ENCODE results near the gene LCE2A. TPM values are rescaled to one million over a fixed set of nuclear protein-coding genes. Genes with fewer than 3 reads are reported as not detected.
"Not testable (repeated sequence)": the region's sequence is repeated elsewhere in the genome, so short reads cannot be mapped to it uniquely, and the experiment has no call there.

The LCE2A gene
- total RNA-seq, 4 donors from 2014 or later: not detected

- H3K27me3 ChIP-seq: no peaks in the 10 kb centered on the region
- 44 to 59% methylated on average over 2 of the region's 2 CpGs for WGBS, 2 donors (ENCODE audit: low coverage in 1 of 2)
- no peak overlapping the region for H3K27ac ChIP-seq
- H3K9me3 ChIP-seq: no peaks in the 10 kb centered on the region
- H3K4me3 ChIP-seq: no peak overlapping the region
- no peak for TF ChIP-seq POLR2AphosphoS5 (IDR thresholded peaks at IDR 0.05)
- no peak for TF ChIP-seq EP300 (IDR thresholded peaks at IDR 0.05)
- TF ChIP-seq POLR2A (IDR thresholded peaks at IDR 0.05): no peak
- TF ChIP-seq CTCF (IDR thresholded peaks at IDR 0.05): no peak
- no peak for ATAC-seq
- no peaks in the 10 kb centered on the region for H3K4me1 ChIP-seq
- no peaks in the 10 kb centered on the region for H3K36me3 ChIP-seq
Observed at GRCh38 chr1:152681616-152682015, 16.5 kb upstream of the LCE2A start.

- Histone ChIP-seq H3K27me3 (no peaks in the 10 kb centered on the region), H3K36me3 (no peaks in the 10 kb centered on the region), H3K4me1 (no peaks in the 10 kb centered on the region), H3K4me3 (no peak overlapping the region), H3K27ac (no peak overlapping the region), H3K9me3 (no peaks in the 10 kb centered on the region)
- ATAC-seq: no peak
- TF ChIP-seq POLR2AphosphoS5 (IDR thresholded peaks at IDR 0.05): no peak
- TF ChIP-seq CTCF (IDR thresholded peaks at IDR 0.05): no peak
- no peak for TF ChIP-seq EP300 (IDR thresholded peaks at IDR 0.05)
- TF ChIP-seq POLR2A (IDR thresholded peaks at IDR 0.05): no peak
Observed at GRCh38 chr1:152683846-152684245, 14.3 kb upstream of the LCE2A start.

GRCh38 chr1:152685823-152686222 lies 12.3 kb upstream of the LCE2A start, which contains the start of gene LCE2B:
Gene LCE2B, plus strand, starts transcription at chr1:152686123. Its CDS starts 721 bp downstream, at chr1:152686844.
- not testable (repeated sequence) for H3K4me3 ChIP-seq, H3K9me3 ChIP-seq, ATAC-seq, H3K27ac ChIP-seq, H3K27me3 ChIP-seq, H3K36me3 ChIP-seq, H3K4me1 ChIP-seq
- no CpG with 5 or more reads among the region's 4 CpGs for WGBS, 2 donors (ENCODE audit: low coverage in 1 of 2)

- ATAC-seq: no peak
- no peaks in the 10 kb centered on the region for H3K4me1 ChIP-seq
- TF ChIP-seq EP300 (IDR thresholded peaks at IDR 0.05) (no peak), POLR2A (IDR thresholded peaks at IDR 0.05) (no peak), CTCF (IDR thresholded peaks at IDR 0.05) (no peak), POLR2AphosphoS5 (IDR thresholded peaks at IDR 0.05) (no peak)
- no peaks in the 10 kb centered on the region for H3K27me3 ChIP-seq
- no peak overlapping the region for H3K4me3 ChIP-seq
- peaks cover 0 to 7% (median 0%) of the 10 kb centered on the region in 3 donors for H3K9me3 ChIP-seq
- H3K36me3 ChIP-seq: no peaks in the 10 kb centered on the region
- 79 to 82% methylated on average over 3 to 4 of the region's 4 CpGs for WGBS, 2 donors (ENCODE audit: low coverage in 1 of 2)
- H3K27ac ChIP-seq: no peak overlapping the region
Observed at GRCh38 chr1:152699746-152700145, 1.6 kb downstream of the LCE2A start.

GRCh38 chr1:152707860-152708259 lies 9.7 kb downstream of the LCE2A start, which contains the start of gene LCE4A:
Gene LCE4A, plus strand, starts transcription at chr1:152708160. Its CDS starts 916 bp downstream, at chr1:152709076.
- Histone ChIP-seq H3K4me1 (no peaks in the 10 kb centered on the region), H3K4me3 (no peak within 1 kb of the TSS), H3K36me3 (no peaks in the 10 kb centered on the region), H3K27ac (no peak within 1 kb of the TSS), H3K27me3 (no peaks in the 10 kb centered on the region), H3K9me3 (peaks cover 0 to 5% (median 0%) of the 10 kb centered on the region in 3 donors)
- TF ChIP-seq CTCF (IDR thresholded peaks at IDR 0.05): no peak
- TF ChIP-seq POLR2AphosphoS5 (IDR thresholded peaks at IDR 0.05): no peak
- TF ChIP-seq POLR2A (IDR thresholded peaks at IDR 0.05): no peak
- no peak for TF ChIP-seq EP300 (IDR thresholded peaks at IDR 0.05)
- no peak for ATAC-seq
- 57 to 60% methylated on average over 1 of the region's 2 CpGs for WGBS, 2 donors (ENCODE audit: low coverage in 1 of 2)

Measured in gastroesophageal sphincter (tissue), 4 donors.